HepG2 (cell line): ENCODE measurements around the gene ASPRV1. TPM values are rescaled to one million over a fixed set of nuclear protein-coding genes. Genes with fewer than 3 reads are reported as not detected.

Experiments
- AHDC1 ChIP-seq: sonication (generic); formaldehyde crosslinking; IDR thresholded peaks from 2 replicates; pipeline ENCODE4 v1.5.1; 2020; ENCODE audit warnings: mild to moderate bottlenecking, missing genetic modification reagents, borderline replicate concordance
- CHCHD3 ChIP-seq: sonication (generic); formaldehyde crosslinking; IDR thresholded peaks from 2 replicates; pipeline ENCODE4 v1.8.0; 2022; ENCODE audit warnings: mild to moderate bottlenecking, missing genetic modification reagents, moderate library complexity
- HDAC2 ChIP-seq: sonication (generic); formaldehyde crosslinking; IDR thresholded peaks from 2 replicates; pipeline ENCODE4 v1.4.0; 2020; ENCODE audit warnings: missing genetic modification reagents
- MAF1 ChIP-seq: sonication (generic); formaldehyde crosslinking; IDR thresholded peaks from 2 replicates; pipeline ENCODE4 v1.5.0; 2020; ENCODE audit warnings: missing genetic modification reagents, borderline replicate concordance
- NRL ChIP-seq: sonication (generic); formaldehyde crosslinking; IDR thresholded peaks from 2 replicates; pipeline ENCODE4 v1.5.0; 2020; ENCODE audit warnings: missing genetic modification reagents, mild to moderate bottlenecking, moderate library complexity, borderline replicate concordance
- SAFB2 ChIP-seq: sonication (generic); formaldehyde crosslinking; IDR thresholded peaks from 2 replicates; pipeline ENCODE4 v1.5.1; 2020; ENCODE audit warnings: missing genetic modification reagents, low read depth, mild to moderate bottlenecking, borderline replicate concordance
- SETDB1 ChIP-seq: sonication (generic); formaldehyde crosslinking; IDR thresholded peaks from 2 replicates; pipeline ENCODE4 v1.5.1; 2020; ENCODE audit warnings: missing genetic modification reagents, mild to moderate bottlenecking, borderline replicate concordance
- SNRNP70 ChIP-seq: fragments of 200-400 bp; formaldehyde crosslinking; IDR thresholded peaks from 2 replicates; pipeline ENCODE4 v1.6.1; 2017; ENCODE audit warnings: mild to moderate bottlenecking, low read depth, low read length, moderate library complexity
- ZNF33B ChIP-seq: sonication (generic); formaldehyde crosslinking; IDR thresholded peaks from 2 replicates; pipeline ENCODE4 v1.5.1; 2020; ENCODE audit warnings: mild to moderate bottlenecking, missing genetic modification reagents
- ZNF572 ChIP-seq: sonication (generic); formaldehyde crosslinking; IDR thresholded peaks from 2 replicates; pipeline ENCODE4 v1.5.1; 2020; ENCODE audit warnings: mild to moderate bottlenecking, missing genetic modification reagents
- ZNF639 ChIP-seq: conservative IDR thresholded peaks from 2 replicates; pipeline ENCODE4 v1.6.1; 2018; ENCODE audit warnings: missing genetic modification reagents
- ZNF687 ChIP-seq: sonication (generic); formaldehyde crosslinking; IDR thresholded peaks from 2 replicates; pipeline ENCODE4 v1.5.1; 2020; ENCODE audit warnings: mild to moderate bottlenecking, missing genetic modification reagents, moderate library complexity
- ZNF816 ChIP-seq: sonication (generic); formaldehyde crosslinking; IDR thresholded peaks from 2 replicates; pipeline ENCODE4 v1.8.0; 2022; ENCODE audit warnings: missing genetic modification reagents, mild to moderate bottlenecking, borderline replicate concordance
- ZUFSP ChIP-seq: sonication (generic); formaldehyde crosslinking; IDR thresholded peaks from 2 replicates; pipeline ENCODE4 v1.9.0; 2021; ENCODE audit warnings: missing genetic modification reagents, mild to moderate bottlenecking, borderline replicate concordance
- polyA plus RNA-seq, 8 experiments: library from polyadenylated mRNA; depleted of rRNA in 3 of 8; stranded (reverse) in 7 of 8; unstranded in 1 of 8; fragments of >200 nt; fragmentation: Illumina TruSeq in 4 of 8; extraction: Trizol in 4 of 8; gene quantifications; 2 replicates each; pipeline versions ENCODE4 v1.2.1 to v1.2.3, GENCODE V29; 2011 to 2016; ENCODE audit warnings: low read depth in 4 of 8, missing spikeins in 1 of 8, mixed read lengths in 1 of 8; ENCODE audit not compliant: insufficient read depth in 1 of 8
- total RNA-seq, 5 experiments: library from RNA; depleted of rRNA; stranded (reverse); fragments of >200 nt; fragmentation: Illumina TruSeq; extraction: Trizol; gene quantifications; 2 replicates each; pipeline ENCODE4 v1.2.3, GENCODE V29; 2016; ENCODE audit warnings: low read depth in 1 of 5

Gene ASPRV1
- total and polyA plus RNA-seq, 2 of the 13 experiments (the other 11 are each of a cell fraction or from before 2014, with no cell fraction given) = 0.40 to 0.48 TPM

- TF ChIP-seq ZUFSP (CRISPR knock-in tag) (no peak), ZNF572 (CRISPR knock-in tag) (no peak; the same call in 1 of the 2 replicates), ZNF687 (peak; percentile 77), SETDB1 (CRISPR knock-in tag) (no peak), CHCHD3 (CRISPR knock-in tag) (no peak), ZNF639 (CRISPR knock-in tag) (no peak), MAF1 (CRISPR knock-in tag) (no peak), NRL (CRISPR knock-in tag) (peak; percentile 82; the same call in 1 of the 2 replicates), SAFB2 (no peak), HDAC2 (CRISPR knock-in tag) (0 out of 2 replicates have a peak, but pooled peaks have one; percentile 31), ZNF33B (CRISPR knock-in tag) (no peak), AHDC1 (CRISPR knock-in tag) (no peak), SNRNP70 (no peak), ZNF816 (no peak)
Measured at GRCh38 chr2:69948032-69948962, 13.1 kb downstream of the ASPRV1 start (continued).
